ENCODE data around the gene BEND3.

The BEND3 gene

GRCh38 chr6:107114213-107114925 is 946 bp downstream of the BEND3 start:
- peak overlapping the region; percentile 60 for H3K4me3 ChIP-seq (replicated peaks; ENCODE audit: low read depth, low read length)
- DNase-seq (ENCODE audit: extremely low read depth, low read depth): no peak
- TF ChIP-seq CTCF (IDR thresholded peaks at IDR 0.05; ENCODE audit: low read depth, low read length, missing control alignments): peak; percentile 45

- no peak for DNase-seq (ENCODE audit: extremely low read depth, low read depth)
- no peak for TF ChIP-seq CTCF (IDR thresholded peaks at IDR 0.05; ENCODE audit: low read depth, low read length, missing control alignments)
- H3K4me3 ChIP-seq (replicated peaks; ENCODE audit: low read depth, low read length): no peak overlapping the region
Observed at GRCh38 chr6:107110200-107110599, 5.1 kb downstream of the BEND3 start.

- no peak for TF ChIP-seq CTCF (IDR thresholded peaks at IDR 0.05; ENCODE audit: low read depth, low read length, missing control alignments)
- H3K4me3 ChIP-seq (replicated peaks; ENCODE audit: low read depth, low read length): no peak overlapping the region
- DNase-seq (ENCODE audit: extremely low read depth, low read depth): no peak
Observed at GRCh38 chr6:107108201-107108890, 7.0 kb downstream of the BEND3 start.

- no peak for DNase-seq (ENCODE audit: extremely low read depth, low read depth)
- H3K4me3 ChIP-seq (replicated peaks; ENCODE audit: low read depth, low read length): no peak overlapping the region
- TF ChIP-seq CTCF (IDR thresholded peaks at IDR 0.05; ENCODE audit: low read depth, low read length, missing control alignments): no peak
Observed at GRCh38 chr6:107107791-107108190, 7.5 kb downstream of the BEND3 start.

GRCh38 chr6:107106165-107106564 is 9.2 kb downstream of the BEND3 start:
- no peak for DNase-seq (ENCODE audit: extremely low read depth, low read depth)
- H3K4me3 ChIP-seq (replicated peaks; ENCODE audit: low read depth, low read length): no peak overlapping the region
- TF ChIP-seq CTCF (IDR thresholded peaks at IDR 0.05; ENCODE audit: low read depth, low read length, missing control alignments): no peak

GRCh38 chr6:107105511-107106116 is 9.7 kb downstream of the BEND3 start:
- TF ChIP-seq CTCF (IDR thresholded peaks at IDR 0.05; ENCODE audit: low read depth, low read length, missing control alignments): no peak
- no peak overlapping the region for H3K4me3 ChIP-seq (replicated peaks; ENCODE audit: low read depth, low read length)
- no peak for DNase-seq (ENCODE audit: extremely low read depth, low read depth)
